Sigmoid colon (tissue), 4 donors: ENCODE results near the gene REEP5.

Experiments
- CTCF ChIP-seq, 4 experiments: fragments of 450-650 bp in 3 of 4; fragments of 200-600 bp in 1 of 4; IDR thresholded peaks; one replicate each; pipeline ENCODE4 v1.5.1; 2016 to 2019; ENCODE audit warnings: antibody characterized with exemption in 4 of 4, mild to moderate bottlenecking in 3 of 4, moderate library complexity in 2 of 4
- EP300 ChIP-seq, 4 donors: sonication (generic); formaldehyde crosslinking; IDR thresholded peaks; one replicate each; pipeline ENCODE4 v1.6.1; 2017; ENCODE audit warnings: antibody characterized with exemption in 4 of 4
- POLR2A ChIP-seq, 2 donors: fragments of 450-650 bp; IDR thresholded peaks; one replicate each; pipeline ENCODE4 v1.6.1; 2016; ENCODE audit warnings: antibody characterized with exemption in 2 of 2, mild to moderate bottlenecking in 2 of 2, moderate library complexity in 2 of 2
- POLR2AphosphoS5 ChIP-seq, 4 donors: sonication (generic); formaldehyde crosslinking; IDR thresholded peaks; one replicate each; pipeline ENCODE4 v1.6.1; 2017; ENCODE audit warnings: antibody characterized with exemption in 4 of 4

GRCh38 chr5:112885001-112885400 is 37.0 kb downstream of the REEP5 start:
- TF ChIP-seq POLR2A (IDR thresholded peaks at IDR 0.05): no peak
- no peak for TF ChIP-seq CTCF (IDR thresholded peaks at IDR 0.05)
- TF ChIP-seq POLR2AphosphoS5 (IDR thresholded peaks at IDR 0.05): no peak
- TF ChIP-seq EP300 (IDR thresholded peaks at IDR 0.05): no peak
